Liver (tissue), 9 donors: ENCODE results near the gene MRPL58. TPM values are rescaled to one million over a fixed set of nuclear protein-coding genes. Genes with fewer than 3 reads are reported as not detected.
"Not testable (repeated sequence)": the region's sequence is repeated elsewhere in the genome, so short reads cannot be mapped to it uniquely, and the experiment has no call there.

Experiments used
- DNase-seq: peaks from one replicate; pipeline ENCODE4 v3.0.0-alpha.2; 2017; ENCODE audit warnings: low spot score
- H3K27ac ChIP-seq, 2 donors: one replicate each; pipeline ENCODE4 v1.7.0; 2013; ENCODE audit warnings: inconsistent platforms in 2 of 2, low read length in 2 of 2, control low read depth in 1 of 2, low read depth in 1 of 2, mild to moderate bottlenecking in 1 of 2
- H3K27me3 ChIP-seq, 4 donors: one replicate each; pipeline versions ENCODE4 v1.6.1 to v1.7.0; 2013; ENCODE audit warnings: low read length in 3 of 4, inconsistent platforms in 1 of 4, mild to moderate bottlenecking in 1 of 4, moderate library complexity in 1 of 4; ENCODE audit not compliant: control insufficient read depth in 4 of 4, insufficient read depth in 4 of 4
- H3K36me3 ChIP-seq, 4 donors: one replicate each; pipeline versions ENCODE4 v1.6.1 to v1.7.0; 2013; ENCODE audit warnings: low read length in 3 of 4, mild to moderate bottlenecking in 3 of 4, low read depth in 1 of 4, moderate library complexity in 1 of 4; ENCODE audit not compliant: control insufficient read depth in 4 of 4, insufficient read depth in 3 of 4
- H3K4me1 ChIP-seq, 4 donors: one replicate each; pipeline versions ENCODE4 v1.6.1 to v1.7.0; 2013; ENCODE audit warnings: low read length in 3 of 4, mild to moderate bottlenecking in 3 of 4, moderate library complexity in 1 of 4; ENCODE audit not compliant: control insufficient read depth in 4 of 4, insufficient read depth in 4 of 4
- H3K4me3 ChIP-seq, 3 donors: one replicate each; pipeline versions ENCODE4 v1.6.1 to v1.7.0; 2013; ENCODE audit warnings: low read length in 3 of 3, control low read depth in 1 of 3, low read depth in 1 of 3, mild to moderate bottlenecking in 1 of 3
- H3K9ac ChIP-seq, 2 donors: one replicate each; pipeline ENCODE4 v1.7.0; 2013; ENCODE audit warnings: low read length in 2 of 2, mild to moderate bottlenecking in 2 of 2, moderate library complexity in 2 of 2, control low read depth in 1 of 2, low read depth in 1 of 2
- H3K9me3 ChIP-seq, 4 donors: one replicate each; pipeline versions ENCODE4 v1.6.1 to v1.7.0; 2013; ENCODE audit warnings: low read length in 3 of 4; ENCODE audit not compliant: control insufficient read depth in 4 of 4
- EGR1 ChIP-seq, 2 donors: IDR thresholded peaks; 2 replicates each; pipeline ENCODE4 v1.6.1; 2016 to 2018; ENCODE audit warnings: antibody characterized with exemption in 2 of 2, low read depth in 2 of 2
- FOXA1 ChIP-seq: IDR thresholded peaks from 2 replicates; pipeline ENCODE4 v1.6.1; 2016; ENCODE audit warnings: antibody characterized with exemption
- FOXA2 ChIP-seq: IDR thresholded peaks from 2 replicates; pipeline ENCODE4 v1.6.1; 2016; ENCODE audit warnings: antibody characterized with exemption
- GABPA ChIP-seq, 2 donors: IDR thresholded peaks in 1 of 2; conservative IDR thresholded peaks in 1 of 2; 2 replicates each; pipeline ENCODE4 v1.6.1; 2016; ENCODE audit warnings: antibody characterized with exemption in 2 of 2, mild to moderate bottlenecking in 1 of 2, moderate library complexity in 1 of 2
- HNF4A ChIP-seq, 2 donors: conservative IDR thresholded peaks; 2 replicates each; pipeline ENCODE4 v1.6.1; 2016; ENCODE audit warnings: antibody characterized with exemption in 2 of 2, mild to moderate bottlenecking in 2 of 2
- HNF4G ChIP-seq: IDR thresholded peaks from 2 replicates; pipeline ENCODE4 v1.6.1; 2016; ENCODE audit warnings: antibody characterized with exemption
- JUND ChIP-seq, 2 donors: IDR thresholded peaks; 2 replicates each; pipeline ENCODE4 v1.6.1; 2016; ENCODE audit warnings: antibody characterized with exemption in 2 of 2
- RAD21 ChIP-seq, 2 donors: IDR thresholded peaks; 2 replicates each; pipeline ENCODE4 v1.6.1; 2016; ENCODE audit warnings: antibody characterized with exemption in 2 of 2, mild to moderate bottlenecking in 2 of 2
- SP1 ChIP-seq: IDR thresholded peaks from 2 replicates; pipeline ENCODE4 v1.6.1; 2018; ENCODE audit warnings: antibody characterized with exemption, mild to moderate bottlenecking
- TAF1 ChIP-seq: conservative IDR thresholded peaks from 2 replicates; pipeline ENCODE4 v1.6.1; 2016; ENCODE audit warnings: antibody characterized with exemption, mild to moderate bottlenecking
- WGBS: extraction: QIAGEN DNeasy Blood & Tissue Kit; methylation state at CpG from one replicate; pipeline ENCODE4 v1.1.7; 2013; 5-methylcytosine and 5-hydroxymethylcytosine counted together
- polyA plus RNA-seq, 2 donors: library from polyadenylated mRNA; stranded (reverse) in 1 of 2; unstranded in 1 of 2; fragments of 200-250 nt in 1 of 2; fragments of >200 nt in 1 of 2; fragmentation: Nextera tagmentation in 1 of 2; extraction: Ambion mirVana in 1 of 2; gene quantifications; one replicate each; pipeline versions ENCODE4 v1.2.1 to v1.2.3, GENCODE V29; 2013 to 2015
- total RNA-seq, 2 donors: library from RNA; depleted of rRNA; stranded (reverse); fragments of >200 nt; gene quantifications; one replicate each; pipeline ENCODE4 v1.2.3, GENCODE V29; 2014
- TF ChIP-seq, protein P1 (sequence below): IDR thresholded peaks from 2 replicates; pipeline ENCODE4 v1.6.1; 2016; ENCODE audit warnings: antibody characterized with exemption, mild to moderate bottlenecking
- TF ChIP-seq, protein P2 (sequence below): IDR thresholded peaks from 2 replicates; pipeline ENCODE4 v1.6.1; 2016; ENCODE audit warnings: antibody characterized with exemption
- TF ChIP-seq, protein P3 (sequence below): IDR thresholded peaks from 2 replicates; pipeline ENCODE4 v1.6.1; 2016; ENCODE audit warnings: antibody characterized with exemption
- TF ChIP-seq, protein P4 (sequence below): IDR thresholded peaks from 2 replicates; pipeline ENCODE4 v1.6.1; 2016; ENCODE audit warnings: antibody characterized with exemption
- donor health status: healthy.
- donor health status: healthy.
- donor health status: healthy.
- donor health status: healthy.
- donor health status: healthy.

The MRPL58 gene
- total and polyA plus RNA-seq, 4 donors = 20.5 to 47.0 (median 33.4) TPM

DNA sequence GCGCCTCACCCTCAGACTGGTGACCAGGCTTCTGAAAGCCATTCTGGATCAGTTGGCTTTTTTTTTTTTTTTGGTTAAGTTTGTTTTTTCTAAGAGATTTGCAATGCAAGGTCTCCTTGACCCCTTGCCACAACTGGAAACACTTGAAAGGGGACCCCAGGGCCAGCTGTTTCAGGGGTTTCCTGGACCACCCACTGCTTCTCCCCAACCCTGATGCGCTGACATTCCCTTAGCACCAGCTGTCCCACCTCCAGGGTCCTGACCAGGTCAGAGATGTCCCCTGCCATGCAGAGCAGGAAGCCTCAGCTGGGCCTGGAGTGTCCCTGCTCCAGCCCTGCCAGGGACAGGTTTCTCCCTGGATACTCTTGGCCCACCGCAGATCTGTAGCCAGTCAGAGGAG lies 8.1 kb upstream of the MRPL58 start:
- no peaks in the 10 kb centered on the region for H3K4me1 ChIP-seq
- H3K27me3 ChIP-seq = no peaks in the 10 kb centered on the region
- no peak overlapping the region for H3K4me3 ChIP-seq
- no peak overlapping the region for H3K27ac ChIP-seq
- TF ChIP-seq HNF4G (no peak), FOXA1 (no peak), JUND (IDR thresholded peaks at IDR 0.05) (no peak), FOXA2 (no peak), HNF4A (conservative IDR thresholded peaks at IDR 0.05) (no peak), TAF1 (no peak), GABPA (IDR thresholded peaks at IDR 0.05 in 1 of 2, conservative IDR thresholded peaks at IDR 0.05 in 1 of 2) (no peak)
- TF ChIP-seq, protein P1, sequence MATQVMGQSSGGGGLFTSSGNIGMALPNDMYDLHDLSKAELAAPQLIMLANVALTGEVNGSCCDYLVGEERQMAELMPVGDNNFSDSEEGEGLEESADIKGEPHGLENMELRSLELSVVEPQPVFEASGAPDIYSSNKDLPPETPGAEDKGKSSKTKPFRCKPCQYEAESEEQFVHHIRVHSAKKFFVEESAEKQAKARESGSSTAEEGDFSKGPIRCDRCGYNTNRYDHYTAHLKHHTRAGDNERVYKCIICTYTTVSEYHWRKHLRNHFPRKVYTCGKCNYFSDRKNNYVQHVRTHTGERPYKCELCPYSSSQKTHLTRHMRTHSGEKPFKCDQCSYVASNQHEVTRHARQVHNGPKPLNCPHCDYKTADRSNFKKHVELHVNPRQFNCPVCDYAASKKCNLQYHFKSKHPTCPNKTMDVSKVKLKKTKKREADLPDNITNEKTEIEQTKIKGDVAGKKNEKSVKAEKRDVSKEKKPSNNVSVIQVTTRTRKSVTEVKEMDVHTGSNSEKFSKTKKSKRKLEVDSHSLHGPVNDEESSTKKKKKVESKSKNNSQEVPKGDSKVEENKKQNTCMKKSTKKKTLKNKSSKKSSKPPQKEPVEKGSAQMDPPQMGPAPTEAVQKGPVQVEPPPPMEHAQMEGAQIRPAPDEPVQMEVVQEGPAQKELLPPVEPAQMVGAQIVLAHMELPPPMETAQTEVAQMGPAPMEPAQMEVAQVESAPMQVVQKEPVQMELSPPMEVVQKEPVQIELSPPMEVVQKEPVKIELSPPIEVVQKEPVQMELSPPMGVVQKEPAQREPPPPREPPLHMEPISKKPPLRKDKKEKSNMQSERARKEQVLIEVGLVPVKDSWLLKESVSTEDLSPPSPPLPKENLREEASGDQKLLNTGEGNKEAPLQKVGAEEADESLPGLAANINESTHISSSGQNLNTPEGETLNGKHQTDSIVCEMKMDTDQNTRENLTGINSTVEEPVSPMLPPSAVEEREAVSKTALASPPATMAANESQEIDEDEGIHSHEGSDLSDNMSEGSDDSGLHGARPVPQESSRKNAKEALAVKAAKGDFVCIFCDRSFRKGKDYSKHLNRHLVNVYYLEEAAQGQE = no peak
- TF ChIP-seq, protein P2, sequence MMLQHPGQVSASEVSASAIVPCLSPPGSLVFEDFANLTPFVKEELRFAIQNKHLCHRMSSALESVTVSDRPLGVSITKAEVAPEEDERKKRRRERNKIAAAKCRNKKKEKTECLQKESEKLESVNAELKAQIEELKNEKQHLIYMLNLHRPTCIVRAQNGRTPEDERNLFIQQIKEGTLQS = no peak
- TF ChIP-seq, protein P3, sequence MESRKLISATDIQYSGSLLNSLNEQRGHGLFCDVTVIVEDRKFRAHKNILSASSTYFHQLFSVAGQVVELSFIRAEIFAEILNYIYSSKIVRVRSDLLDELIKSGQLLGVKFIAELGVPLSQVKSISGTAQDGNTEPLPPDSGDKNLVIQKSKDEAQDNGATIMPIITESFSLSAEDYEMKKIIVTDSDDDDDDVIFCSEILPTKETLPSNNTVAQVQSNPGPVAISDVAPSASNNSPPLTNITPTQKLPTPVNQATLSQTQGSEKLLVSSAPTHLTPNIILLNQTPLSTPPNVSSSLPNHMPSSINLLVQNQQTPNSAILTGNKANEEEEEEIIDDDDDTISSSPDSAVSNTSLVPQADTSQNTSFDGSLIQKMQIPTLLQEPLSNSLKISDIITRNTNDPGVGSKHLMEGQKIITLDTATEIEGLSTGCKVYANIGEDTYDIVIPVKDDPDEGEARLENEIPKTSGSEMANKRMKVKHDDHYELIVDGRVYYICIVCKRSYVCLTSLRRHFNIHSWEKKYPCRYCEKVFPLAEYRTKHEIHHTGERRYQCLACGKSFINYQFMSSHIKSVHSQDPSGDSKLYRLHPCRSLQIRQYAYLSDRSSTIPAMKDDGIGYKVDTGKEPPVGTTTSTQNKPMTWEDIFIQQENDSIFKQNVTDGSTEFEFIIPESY = no peak
- no peaks in the 10 kb centered on the region for H3K36me3 ChIP-seq
- H3K9ac ChIP-seq = no peak overlapping the region
- DNase-seq = no peak
- WGBS = 92% methylated on average over 3 of the region's 3 CpGs
- H3K9me3 ChIP-seq = no peaks in the 10 kb centered on the region

DNA sequence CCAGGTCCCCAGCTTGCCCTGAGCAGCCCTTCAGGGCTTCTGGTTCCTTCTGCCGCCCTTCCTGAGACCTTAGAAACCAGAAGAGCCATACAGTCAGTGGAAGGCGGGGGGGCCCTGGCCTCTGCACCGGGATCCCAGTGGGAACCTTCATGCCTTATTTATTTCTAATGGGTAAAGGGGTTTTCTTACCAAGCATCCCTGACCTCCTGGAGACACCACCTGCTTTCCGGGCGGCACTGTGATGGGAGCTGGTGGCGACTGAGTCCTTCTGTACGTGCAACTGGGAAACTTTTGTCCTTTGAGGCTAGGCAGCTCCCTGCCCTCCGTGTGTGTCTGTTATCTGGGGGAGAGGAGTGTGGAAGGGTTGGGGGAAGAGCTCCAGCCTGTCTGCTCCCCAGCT lies 7.2 kb upstream of the MRPL58 start:
- no peak for DNase-seq
- Histone ChIP-seq H3K27me3 (no peaks in the 10 kb centered on the region), H3K4me1 (no peaks in the 10 kb centered on the region), H3K9ac (no peak overlapping the region), H3K4me3 (no peak overlapping the region), H3K27ac (no peak overlapping the region), H3K36me3 (no peaks in the 10 kb centered on the region), H3K9me3 (no peaks in the 10 kb centered on the region)
- TF ChIP-seq, protein P4, sequence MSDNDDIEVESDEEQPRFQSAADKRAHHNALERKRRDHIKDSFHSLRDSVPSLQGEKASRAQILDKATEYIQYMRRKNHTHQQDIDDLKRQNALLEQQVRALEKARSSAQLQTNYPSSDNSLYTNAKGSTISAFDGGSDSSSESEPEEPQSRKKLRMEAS = no peak
- TF ChIP-seq JUND (IDR thresholded peaks at IDR 0.05) (no peak), SP1 (no peak), EGR1 (IDR thresholded peaks at IDR 0.05; ENCODE audit: low read depth in 2 of 2) (no peak), HNF4G (no peak), GABPA (IDR thresholded peaks at IDR 0.05 in 1 of 2, conservative IDR thresholded peaks at IDR 0.05 in 1 of 2) (no peak), TAF1 (no peak), FOXA2 (no peak), RAD21 (IDR thresholded peaks at IDR 0.05) (no peak)
- TF ChIP-seq, protein P2 = no peak
- TF ChIP-seq, protein P3 = no peak
- TF ChIP-seq, protein P1 = no peak
- WGBS = 85% methylated on average over 8 of the region's 8 CpGs

DNA sequence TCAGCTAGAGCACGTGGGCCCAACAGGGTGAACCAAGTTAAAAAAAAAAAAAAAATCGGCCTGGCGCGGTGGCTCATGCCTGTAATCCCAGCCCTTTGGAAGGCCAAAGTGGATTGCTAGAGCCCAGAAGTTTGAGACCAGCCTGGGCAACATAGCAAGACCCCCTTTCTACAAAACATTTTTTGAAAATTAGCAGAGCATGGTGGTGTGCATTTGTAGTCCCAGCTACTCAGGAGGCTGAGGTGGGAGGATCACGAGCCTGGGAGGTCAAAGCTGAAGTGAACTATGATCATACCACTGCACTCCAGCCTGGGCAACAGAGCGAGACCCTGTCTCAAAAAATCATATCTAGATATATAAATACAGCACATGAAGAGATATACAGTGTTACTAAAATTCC lies 6.4 kb upstream of the MRPL58 start:
- not testable (repeated sequence) for DNase-seq, H3K36me3 ChIP-seq, H3K4me3 ChIP-seq, H3K9ac ChIP-seq, H3K27me3 ChIP-seq, H3K9me3 ChIP-seq, H3K4me1 ChIP-seq, H3K27ac ChIP-seq
- 90% methylated on average over 6 of the region's 6 CpGs for WGBS
